MM.1S (cell line): ENCODE results near the gene VPS45.

Experiments
- CTCF ChIP-seq: fragments of 300-600 bp; sonication (generic); IDR thresholded peaks from 2 replicates; pipeline ENCODE4 v1.5.1; 2016; ENCODE audit warnings: antibody characterized with exemption, low read length, mixed read lengths
- EZH2 ChIP-seq: fragments of 300-600 bp; sonication (generic); optimal IDR thresholded peaks from 2 replicates; pipeline ENCODE3; 2017; ENCODE audit warnings: low read depth, mild to moderate bottlenecking, antibody characterized with exemption, low read length, mixed read lengths
- EZH2phosphoT487 ChIP-seq: fragments of 300-600 bp; sonication (generic); IDR thresholded peaks from 2 replicates; pipeline ENCODE4 v1.6.1; 2018; ENCODE audit warnings: antibody characterized with exemption, low read length

DNA sequence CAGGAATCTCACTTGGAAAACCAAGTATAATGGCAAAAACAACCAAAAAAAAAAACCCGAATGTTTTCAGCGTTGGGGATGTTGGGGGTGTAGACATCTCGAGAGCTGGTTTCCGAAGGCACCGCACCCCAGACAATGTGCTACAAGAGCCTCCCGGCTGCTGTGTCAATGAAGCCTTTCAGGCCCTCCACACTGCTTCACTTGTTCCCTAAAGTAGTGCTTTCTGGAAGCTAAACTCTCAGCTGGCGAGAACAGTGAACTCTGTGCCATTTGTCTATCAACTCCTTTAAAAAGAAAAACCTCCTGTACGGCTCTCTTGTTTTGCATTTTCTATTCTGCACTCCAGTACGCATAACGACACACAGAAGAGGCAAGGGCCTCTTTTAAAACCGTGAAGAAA is 114.7 kb downstream of the VPS45 start:
- TF ChIP-seq CTCF (no peak), EZH2 (no peak), EZH2phosphoT487 (no peak)
